Endothelial cell of umbilical vein (primary cell): ENCODE results near the gene KIF18A. TPM values are rescaled to one million over a fixed set of nuclear protein-coding genes. Genes with fewer than 3 reads are reported as not detected.
A peak's percentile ranks its signal among the peaks of the same experiment; 100 is the strongest.

Experiments
- BruUV-seq: library from RNA; stranded (reverse); fragments of 400-500 nt; replicated peaks from 2 replicates; lab custom pipeline; 2021; lab: Mats Ljungman, UMichigan
- CTCF ChIA-PET: fragments of 300-600, 350-600 bp; sonication (Branson Sonifier 250); formaldehyde crosslinking; loops from one replicate; lab custom pipeline; 2021; ENCODE audit warnings: antibody characterized with exemption, inconsistent platforms; lab: Charles Lee
- POLR2A ChIA-PET: fragments of 300-600, 350-600 bp; sonication (Branson Sonifier 250); formaldehyde crosslinking; loops from one replicate; lab custom pipeline; 2021; ENCODE audit warnings: antibody characterized with exemption, inconsistent platforms; lab: Charles Lee
- DNase-seq: peaks from one replicate; pipeline ENCODE4 v3.0.0-alpha.2; 2011; ENCODE audit warnings: low read depth, low spot score
- FAIRE-seq: peaks from 2 replicates; lab custom pipeline; 2011; peaks lifted over from hg19 to GRCh38; lab: Jason Lieb, UNC
- H2AFZ ChIP-seq: 2 replicates; pipeline ENCODE4 v1.6.0; 2012; ENCODE audit warnings: low read depth, low read length, control low read depth, inconsistent platforms
- H3K27ac ChIP-seq: 2 replicates; pipeline ENCODE4 v1.5.1; 2011; ENCODE audit warnings: low read depth, mild to moderate bottlenecking, control low read depth, low read length, moderate library complexity; ENCODE audit not compliant: insufficient read depth
- H3K27me3 ChIP-seq, 2 experiments: 2 replicates each; pipeline versions ENCODE4 v1.6.0 to v1.6.1; 2011; ENCODE audit warnings: low read length in 2 of 2, mixed read lengths in 1 of 2; ENCODE audit not compliant: control insufficient read depth in 2 of 2, insufficient read depth in 2 of 2
- H3K36me3 ChIP-seq, 2 experiments: 2 replicates in 1 of 2; 3 replicates in 1 of 2; pipeline ENCODE4 v1.5.1; 2011; ENCODE audit warnings: low read length in 2 of 2, mild to moderate bottlenecking in 1 of 2, moderate library complexity in 1 of 2; ENCODE audit not compliant: control insufficient read depth in 2 of 2, insufficient read depth in 2 of 2; ENCODE audit errors: extremely low read depth in 1 of 2
- H3K4me1 ChIP-seq: 3 replicates; pipeline ENCODE4 v1.5.1; 2011; ENCODE audit warnings: mild to moderate bottlenecking, low read length; ENCODE audit not compliant: control insufficient read depth, insufficient read depth; ENCODE audit errors: extremely low read depth
- H3K4me2 ChIP-seq: 2 replicates; pipeline ENCODE4 v1.6.1; 2011; ENCODE audit warnings: low read length, control low read depth, mixed read lengths; ENCODE audit not compliant: insufficient read depth
- H3K4me3 ChIP-seq, 3 experiments: fragments of 200-600 bp in 1 of 3; sonication (generic), shearing (Covaris generic) in 1 of 3; replicated peaks in 1 of 3; 2 replicates each; pipeline ENCODE4 v1.5.1; 2011 to 2016; ENCODE audit warnings: control low read depth in 3 of 3, low read length in 3 of 3, mild to moderate bottlenecking in 2 of 3, inconsistent platforms in 1 of 3, low read depth in 1 of 3, moderate library complexity in 1 of 3; ENCODE audit not compliant: insufficient read depth in 1 of 3
- H3K79me2 ChIP-seq: 2 replicates; pipeline ENCODE4 v1.6.0; 2012; ENCODE audit warnings: low read length, inconsistent platforms; ENCODE audit not compliant: control insufficient read depth, insufficient read depth
- H3K9ac ChIP-seq: replicated peaks from 2 replicates; pipeline ENCODE3; 2011; ENCODE audit warnings: low read length, control low read depth; ENCODE audit not compliant: insufficient read depth; ENCODE audit errors: extremely low read depth
- H3K9me1 ChIP-seq: replicated peaks from 3 replicates; pipeline ENCODE4 v1.6.0; 2011; ENCODE audit warnings: mild to moderate bottlenecking, low read length; ENCODE audit not compliant: control insufficient read depth, insufficient read depth; ENCODE audit errors: extremely low read depth
- H3K9me3 ChIP-seq: replicated peaks from 2 replicates; pipeline ENCODE4 v1.5.1; 2012; ENCODE audit warnings: low read length, inconsistent platforms; ENCODE audit not compliant: control insufficient read depth, insufficient read depth
- H4K20me1 ChIP-seq: replicated peaks from 2 replicates; pipeline ENCODE3; 2011; ENCODE audit warnings: mild to moderate bottlenecking, low read length; ENCODE audit not compliant: control insufficient read depth, insufficient read depth; ENCODE audit errors: extremely low read depth
- EZH2 ChIP-seq: IDR thresholded peaks from 2 replicates; pipeline ENCODE4 v1.6.1; 2012; ENCODE audit warnings: borderline replicate concordance, low read depth, mild to moderate bottlenecking, moderate library complexity, low read length, inconsistent platforms; ENCODE audit not compliant: severe bottlenecking
- GATA2 ChIP-seq: IDR thresholded peaks from 2 replicates; pipeline ENCODE4 v1.7.0; 2011; ENCODE audit warnings: low read depth, mild to moderate bottlenecking, moderate library complexity, mixed read lengths, low read length; ENCODE audit not compliant: insufficient read length, insufficient read depth
- JUN ChIP-seq: IDR thresholded peaks from 2 replicates; pipeline ENCODE4 v1.6.1; 2011; ENCODE audit warnings: borderline replicate concordance, low read depth; ENCODE audit not compliant: insufficient read length, insufficient read depth
- MAX ChIP-seq: IDR thresholded peaks from 2 replicates; pipeline ENCODE4 v1.6.1; 2011; ENCODE audit not compliant: insufficient read depth, insufficient read length
- MYC ChIP-seq: IDR thresholded peaks from one replicate; pipeline ENCODE4 v1.6.1; 2011; ENCODE audit warnings: mild to moderate bottlenecking, low read depth, low read length
- POLR2A ChIP-seq: IDR thresholded peaks from 2 replicates; pipeline ENCODE4 v1.6.1; 2012; ENCODE audit warnings: low read depth, mild to moderate bottlenecking, control low read depth, low read length
- POLR2AphosphoS5 ChIP-seq: IDR thresholded peaks from 2 replicates; pipeline ENCODE4 v1.6.1; 2012; ENCODE audit warnings: low read depth, mild to moderate bottlenecking, control low read depth, low read length, moderate library complexity; ENCODE audit not compliant: insufficient read depth
- dilution Hi-C: fragments of 300-500 bp; cut with MboI; formaldehyde crosslinking; loops from one replicate; pipeline ENCODE4 v1.15.0; 2019; ENCODE audit warnings: low sequenced_read_pairs; ENCODE audit not compliant: extremely low pct_ligation_motif_present
- intact Hi-C: fragments of 100-400 bp; cut with micrococcal nuclease; formaldehyde crosslinking; loops from one replicate; pipeline ENCODE4 v1.10.0; 2022
- microRNA counts: library from miRNA; unstranded; fragments of <30 nt; microRNA quantifications from one replicate; lab custom pipeline; 2016
- microRNA-seq: library from miRNA; unstranded; fragments of <30 nt; microRNA quantifications from one replicate; pipeline ENCODE4 v1.2.0, GENCODE V29; 2021; ENCODE audit warnings: borderline number of aligned reads, borderline replicate concordance
- polyA plus RNA-seq, 4 experiments: library from polyadenylated mRNA; depleted of rRNA in 3 of 4; stranded (reverse) in 3 of 4; unstranded in 1 of 4; fragments of >200 nt; gene quantifications; 2 replicates each; pipeline versions ENCODE4 v1.2.1 to v1.2.3, GENCODE V29; 2011 to 2012; ENCODE audit warnings: missing spikeins in 1 of 4
- small RNA-seq: library from RNA; depleted of rRNA; stranded (forward); fragments of <200 nt; gene quantifications from one replicate; pipeline ENCODE3, GENCODE V24; 2012; ENCODE audit warnings: low replicate concordance, low read depth; ENCODE audit not compliant: insufficient read depth, insufficient read length
- total RNA-seq: library from RNA; stranded (reverse); gene quantifications from 2 replicates; pipeline ENCODE4 v1.2.3, GENCODE V29; 2021
- TF ChIP-seq, protein P1 (sequence below), 2 donors: IDR thresholded peaks; 1 replicate in 1 of 2; 2 replicates in 1 of 2; pipeline ENCODE4 v1.5.1; 2011; ENCODE audit warnings: low read length in 2 of 2, mild to moderate bottlenecking in 2 of 2, moderate library complexity in 2 of 2, control low read depth in 1 of 2, inconsistent platforms in 1 of 2, low read depth in 1 of 2; ENCODE audit not compliant: insufficient read depth in 1 of 2; ENCODE audit errors: extremely low read depth in 1 of 2

KIF18A gene
- total and polyA plus RNA-seq, 2 donors (not counting 3 experiments of a cell fraction or from before 2014, with no cell fraction given): 2.5 to 18.5 TPM

DNA sequence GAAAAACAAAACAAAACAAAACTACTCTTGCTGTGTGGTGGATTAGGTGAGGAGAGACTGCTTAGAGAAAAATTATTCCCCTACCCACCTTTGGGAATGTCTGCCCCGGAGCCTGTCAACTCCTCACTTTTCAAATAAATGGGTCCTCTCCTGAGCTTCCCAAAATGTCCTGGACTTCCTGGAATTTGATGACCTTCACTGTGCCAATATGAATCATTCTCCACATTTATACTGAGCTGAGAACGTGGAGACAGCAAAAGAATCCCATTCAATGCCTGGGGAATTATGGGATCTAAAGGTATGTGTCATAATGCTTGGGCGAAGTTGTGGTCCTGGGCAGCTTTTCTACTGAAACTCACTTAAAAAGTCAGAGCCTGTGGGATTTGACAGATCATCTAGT, 136.8 kb downstream of the KIF18A start:
- Histone ChIP-seq H4K20me1 (no peaks in the 10 kb centered on the region), H3K9me3 (no peaks in the 10 kb centered on the region), H2AFZ (no peak overlapping the region), H3K27ac (no peak overlapping the region), H3K79me2 (no peaks in the 10 kb centered on the region), H3K36me3 (no peaks in the 10 kb centered on the region), H3K4me3 (no peak overlapping the region), H3K4me1 (no peaks in the 10 kb centered on the region), H3K9me1 (no peaks in the 10 kb centered on the region), H3K27me3 (peaks cover 0 to 3% of the 10 kb centered on the region in 2 experiments), H3K9ac (no peak overlapping the region), H3K4me2 (no peak overlapping the region)
- no peak for DNase-seq
- dilution Hi-C loops: no loop called here
- intact Hi-C loops: no loop called here
- no peak for FAIRE-seq
- no peak for TF ChIP-seq MAX
- TF ChIP-seq GATA2: no peak
- TF ChIP-seq, protein P1, sequence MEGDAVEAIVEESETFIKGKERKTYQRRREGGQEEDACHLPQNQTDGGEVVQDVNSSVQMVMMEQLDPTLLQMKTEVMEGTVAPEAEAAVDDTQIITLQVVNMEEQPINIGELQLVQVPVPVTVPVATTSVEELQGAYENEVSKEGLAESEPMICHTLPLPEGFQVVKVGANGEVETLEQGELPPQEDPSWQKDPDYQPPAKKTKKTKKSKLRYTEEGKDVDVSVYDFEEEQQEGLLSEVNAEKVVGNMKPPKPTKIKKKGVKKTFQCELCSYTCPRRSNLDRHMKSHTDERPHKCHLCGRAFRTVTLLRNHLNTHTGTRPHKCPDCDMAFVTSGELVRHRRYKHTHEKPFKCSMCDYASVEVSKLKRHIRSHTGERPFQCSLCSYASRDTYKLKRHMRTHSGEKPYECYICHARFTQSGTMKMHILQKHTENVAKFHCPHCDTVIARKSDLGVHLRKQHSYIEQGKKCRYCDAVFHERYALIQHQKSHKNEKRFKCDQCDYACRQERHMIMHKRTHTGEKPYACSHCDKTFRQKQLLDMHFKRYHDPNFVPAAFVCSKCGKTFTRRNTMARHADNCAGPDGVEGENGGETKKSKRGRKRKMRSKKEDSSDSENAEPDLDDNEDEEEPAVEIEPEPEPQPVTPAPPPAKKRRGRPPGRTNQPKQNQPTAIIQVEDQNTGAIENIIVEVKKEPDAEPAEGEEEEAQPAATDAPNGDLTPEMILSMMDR (IDR thresholded peaks at IDR 0.05; ENCODE audit: extremely low read depth in 1 of 2, insufficient read depth in 1 of 2, low read depth in 1 of 2, low read length in 2 of 2): no peak
- no peak for TF ChIP-seq MYC
- TF ChIP-seq POLR2A: no peak
- no peak for TF ChIP-seq EZH2
- no peak for TF ChIP-seq POLR2AphosphoS5
- no peak for TF ChIP-seq JUN
- POLR2A ChIA-PET: no interaction called here
- BruUV-seq: no TSS peak
- CTCF ChIA-PET: no interaction called here

MicroRNAs encoded within 50 kb of the gene (microRNA counts, 767-probe panel; counts per million panel counts)
- 723 counts per million, percentile 96 among the panel's probes with 10 or more counts for microRNA hsa-miR-610 (lab: Ali Mortazavi, UCI)

Small RNA genes within 50 kb of the gene (microRNA-seq; reads per million reads assigned to microRNA genes)
- gene MIR610: not detected

Small RNA genes within 50 kb of the gene (small RNA-seq; reads per million reads assigned to genes)
- gene AC023206.1 (not detected), gene MIR610 (not detected)

Other genes with a start within 250 kb of the KIF18A start
- gene METTL15, start 232 bp upstream of the KIF18A start, total RNA-seq: 10.9 and 12.1 TPM in 2 replicates
- 3.2 and 4.2 TPM in 2 replicates for gene METTL15, start 232 bp upstream of the KIF18A start, polyA plus RNA-seq